VCaP (cell line): Measurements from ENCODE around the gene ALMS1.

Experiments
- H3K27ac ChIP-seq: fragments of 450-650 bp; 2 replicates; pipeline ENCODE4 v1.5.1; 2017
- TF ChIP-seq, protein P1 (sequence below): fragments of 450-650 bp; conservative IDR thresholded peaks from 2 replicates; pipeline ENCODE4 v1.5.1; 2017; ENCODE audit warnings: mild to moderate bottlenecking, moderate library complexity

ALMS1 gene

DNA sequence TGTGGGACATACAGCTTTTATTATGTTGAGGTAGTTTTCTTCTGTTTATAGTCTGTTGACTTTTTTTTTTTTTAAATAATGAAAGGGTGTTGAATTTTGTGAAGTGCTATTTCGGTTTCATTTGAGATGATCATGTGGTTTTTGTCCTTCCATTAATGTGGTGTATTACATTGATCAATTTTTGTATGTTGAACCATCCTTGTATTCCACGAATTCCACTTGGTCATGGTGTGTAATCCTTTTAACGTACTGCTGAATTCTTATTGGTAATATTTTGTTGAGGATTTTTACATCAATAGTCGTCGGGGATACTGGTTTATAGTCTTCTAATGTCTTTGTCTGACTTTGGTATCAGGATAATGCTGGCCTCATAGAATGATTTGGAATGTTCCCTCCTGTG lies 18.8 kb downstream of the ALMS1 start:
- TF ChIP-seq, protein P1, sequence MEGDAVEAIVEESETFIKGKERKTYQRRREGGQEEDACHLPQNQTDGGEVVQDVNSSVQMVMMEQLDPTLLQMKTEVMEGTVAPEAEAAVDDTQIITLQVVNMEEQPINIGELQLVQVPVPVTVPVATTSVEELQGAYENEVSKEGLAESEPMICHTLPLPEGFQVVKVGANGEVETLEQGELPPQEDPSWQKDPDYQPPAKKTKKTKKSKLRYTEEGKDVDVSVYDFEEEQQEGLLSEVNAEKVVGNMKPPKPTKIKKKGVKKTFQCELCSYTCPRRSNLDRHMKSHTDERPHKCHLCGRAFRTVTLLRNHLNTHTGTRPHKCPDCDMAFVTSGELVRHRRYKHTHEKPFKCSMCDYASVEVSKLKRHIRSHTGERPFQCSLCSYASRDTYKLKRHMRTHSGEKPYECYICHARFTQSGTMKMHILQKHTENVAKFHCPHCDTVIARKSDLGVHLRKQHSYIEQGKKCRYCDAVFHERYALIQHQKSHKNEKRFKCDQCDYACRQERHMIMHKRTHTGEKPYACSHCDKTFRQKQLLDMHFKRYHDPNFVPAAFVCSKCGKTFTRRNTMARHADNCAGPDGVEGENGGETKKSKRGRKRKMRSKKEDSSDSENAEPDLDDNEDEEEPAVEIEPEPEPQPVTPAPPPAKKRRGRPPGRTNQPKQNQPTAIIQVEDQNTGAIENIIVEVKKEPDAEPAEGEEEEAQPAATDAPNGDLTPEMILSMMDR, result no peak

DNA sequence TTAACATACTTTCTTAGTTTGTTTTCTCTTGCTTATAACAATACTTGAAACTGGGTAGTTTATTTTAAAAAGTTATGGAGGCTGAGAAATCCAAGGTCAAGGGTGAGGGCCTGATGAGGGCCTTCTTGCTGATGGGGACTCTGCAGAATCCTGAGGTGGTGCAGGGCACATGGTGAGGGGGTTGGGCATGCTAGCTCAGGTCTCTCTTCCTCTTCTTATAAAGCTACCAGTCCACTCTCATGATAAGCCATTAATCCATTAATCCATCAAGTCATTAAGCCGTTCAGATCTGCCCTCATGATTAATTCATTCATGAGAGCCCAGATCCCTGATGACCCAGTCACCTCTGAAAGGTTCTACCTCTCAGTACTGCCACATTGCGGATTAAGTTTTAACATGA lies 21.4 kb downstream of the ALMS1 start:
- TF ChIP-seq, protein P1, result no peak
- H3K27ac ChIP-seq, result no peak overlapping the region

More for the DNA sequence above, 18.8 kb downstream of the ALMS1 start:
- H3K27ac ChIP-seq, result no peak overlapping the region

DNA sequence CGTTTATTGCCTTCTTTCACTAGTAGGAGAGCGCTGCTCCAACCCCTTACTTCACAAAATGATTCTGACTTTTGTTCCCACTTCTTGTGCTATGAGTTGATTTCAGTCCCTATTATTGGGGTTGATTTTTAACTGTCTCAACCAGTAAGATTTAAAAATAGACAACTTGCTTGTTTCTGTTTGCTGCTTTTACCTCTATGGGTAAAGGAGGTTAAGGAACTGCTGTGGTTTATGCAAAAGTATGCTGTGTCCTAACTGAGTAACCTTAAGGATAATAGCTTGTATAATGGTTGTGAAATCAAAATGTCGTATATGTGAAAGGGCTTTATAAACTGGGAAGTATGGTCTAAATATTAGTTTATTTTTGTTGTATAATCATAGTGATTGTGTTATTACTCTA lies 22.6 kb downstream of the ALMS1 start:
- TF ChIP-seq, protein P1, result no peak
- H3K27ac ChIP-seq, result no peak overlapping the region

DNA sequence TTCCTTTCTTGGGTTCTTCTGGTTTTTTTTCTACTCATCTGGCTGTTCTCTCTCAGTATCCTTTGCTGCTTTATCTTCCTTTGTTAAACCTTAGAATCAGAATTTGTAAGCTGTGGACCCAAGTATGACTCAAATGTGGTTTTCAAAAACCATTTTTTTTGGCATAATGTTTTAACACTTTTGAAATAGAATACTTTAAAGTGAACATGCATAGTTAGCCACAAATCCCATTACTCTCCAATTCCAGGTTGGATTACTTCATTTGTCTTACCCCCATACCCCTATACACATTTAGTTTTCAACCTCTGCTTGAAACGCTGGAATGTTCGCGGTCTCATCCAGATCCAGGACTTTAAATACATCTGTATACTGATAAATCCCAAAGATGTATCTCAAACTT lies 29.1 kb downstream of the ALMS1 start:
- TF ChIP-seq, protein P1, result no peak
- no peak overlapping the region for H3K27ac ChIP-seq

DNA sequence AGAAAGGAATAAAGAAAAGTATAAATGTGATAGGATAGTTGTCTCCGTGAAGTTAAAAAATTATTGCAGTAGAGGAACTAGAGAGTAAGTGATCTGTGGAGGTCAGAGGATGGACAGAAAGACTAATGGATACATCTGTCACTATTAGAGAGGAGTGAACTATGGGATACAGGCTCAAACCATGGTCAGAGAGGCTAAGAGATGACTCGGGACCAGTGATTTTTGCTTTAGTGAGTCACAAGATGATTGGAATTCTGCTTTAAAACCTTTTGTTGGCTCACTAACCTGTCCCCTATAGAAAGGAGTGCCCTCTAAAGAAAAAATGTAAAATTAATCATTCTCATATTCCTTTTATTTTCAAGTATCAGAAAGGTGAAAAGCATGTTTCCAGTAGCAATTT lies 30.3 kb downstream of the ALMS1 start:
- no peak overlapping the region for H3K27ac ChIP-seq
- TF ChIP-seq, protein P1, result no peak

DNA sequence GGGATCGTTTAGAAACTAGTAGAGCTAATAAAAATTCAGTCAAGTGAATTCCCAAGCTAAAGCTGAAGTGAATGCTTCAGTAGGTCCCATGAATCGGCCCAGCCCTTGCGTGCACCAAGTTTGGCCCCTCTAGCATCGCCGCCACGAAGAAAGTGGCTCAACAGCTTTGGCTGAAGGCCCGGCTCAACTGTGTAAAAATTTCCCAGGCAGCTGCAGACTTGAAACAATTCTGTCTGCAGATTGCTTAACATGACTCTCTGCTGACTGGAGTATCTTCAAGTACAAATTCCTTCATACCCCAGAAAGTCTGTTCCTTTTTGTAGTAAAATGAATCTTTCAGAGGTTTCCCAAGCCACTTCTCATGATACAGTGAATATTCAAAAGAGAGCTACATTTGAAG lies 32.7 kb downstream of the ALMS1 start:
- TF ChIP-seq, protein P1, result no peak
- H3K27ac ChIP-seq, result peak overlapping the region; percentile 50

DNA sequence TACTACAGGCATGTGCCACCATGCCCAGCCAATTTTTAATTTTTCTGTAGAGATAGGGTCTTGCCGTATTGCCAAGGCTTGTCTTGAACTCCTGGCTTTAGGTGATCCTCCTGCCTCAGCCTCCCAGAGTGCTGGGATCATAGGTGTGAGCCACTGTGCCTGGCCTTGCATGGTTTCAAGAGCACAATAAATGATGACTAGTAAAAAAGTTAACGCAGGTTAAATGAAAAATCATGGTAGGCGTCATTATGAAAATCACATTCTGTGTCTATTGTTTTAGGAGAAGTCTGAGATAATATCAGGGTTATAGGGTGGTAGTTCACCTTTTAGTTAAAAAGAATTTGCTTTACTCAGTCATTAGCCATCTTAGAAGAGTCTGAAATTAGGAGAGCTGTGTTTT lies 38.3 kb downstream of the ALMS1 start:
- TF ChIP-seq, protein P1, result no peak
- H3K27ac ChIP-seq, result no peak overlapping the region

DNA sequence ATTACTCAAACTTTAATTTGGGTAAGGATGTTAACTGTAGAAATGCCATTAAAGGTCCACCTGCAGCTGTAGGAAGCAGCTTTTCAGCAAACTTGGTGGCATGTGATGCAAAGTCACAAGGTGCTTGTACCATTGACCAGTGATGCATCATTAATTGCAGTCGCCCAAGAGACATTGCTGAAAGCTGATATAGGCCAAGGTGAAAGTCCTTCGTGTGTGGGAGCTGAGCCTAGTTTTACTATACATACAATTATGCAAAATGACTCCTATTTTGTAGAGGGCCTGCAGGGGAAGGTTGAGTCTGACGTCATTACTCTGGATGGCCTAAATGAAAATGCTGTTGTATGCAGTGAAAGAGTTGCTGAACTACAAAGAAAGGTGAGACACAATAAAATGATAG lies 40.5 kb downstream of the ALMS1 start:
- TF ChIP-seq, protein P1, result no peak
- H3K27ac ChIP-seq, result peak overlapping the region; percentile 80
